Caki2 (cell line): ENCODE results near the gene EPS8L3. TPM values are rescaled to one million over a fixed set of nuclear protein-coding genes. Genes with fewer than 3 reads are reported as not detected.
"Not testable (repeated sequence)": the region's sequence is repeated elsewhere in the genome, so short reads cannot be mapped to it uniquely, and the experiment has no call there.

Source experiments
- DNase-seq: peaks from one replicate; pipeline ENCODE4 v3.0.0-alpha.2; 2015; ENCODE audit warnings: low read depth
- in situ Hi-C: cut with HindIII; loops from 2 replicates; pipeline ENCODE4 v1.10.0; 2016; ENCODE audit warnings: low sequenced_read_pairs, low pct_unique_long_range_greater_than_20kb, mixed read lengths
- total RNA-seq: library from RNA; depleted of rRNA; stranded (reverse); fragments of >200 nt; shearing (Covaris generic); gene quantifications from 2 replicates; pipeline ENCODE4 v1.2.3, GENCODE V29; 2014; ENCODE audit warnings: low replicate concordance; rRNA removed

Gene EPS8L3, protein sequence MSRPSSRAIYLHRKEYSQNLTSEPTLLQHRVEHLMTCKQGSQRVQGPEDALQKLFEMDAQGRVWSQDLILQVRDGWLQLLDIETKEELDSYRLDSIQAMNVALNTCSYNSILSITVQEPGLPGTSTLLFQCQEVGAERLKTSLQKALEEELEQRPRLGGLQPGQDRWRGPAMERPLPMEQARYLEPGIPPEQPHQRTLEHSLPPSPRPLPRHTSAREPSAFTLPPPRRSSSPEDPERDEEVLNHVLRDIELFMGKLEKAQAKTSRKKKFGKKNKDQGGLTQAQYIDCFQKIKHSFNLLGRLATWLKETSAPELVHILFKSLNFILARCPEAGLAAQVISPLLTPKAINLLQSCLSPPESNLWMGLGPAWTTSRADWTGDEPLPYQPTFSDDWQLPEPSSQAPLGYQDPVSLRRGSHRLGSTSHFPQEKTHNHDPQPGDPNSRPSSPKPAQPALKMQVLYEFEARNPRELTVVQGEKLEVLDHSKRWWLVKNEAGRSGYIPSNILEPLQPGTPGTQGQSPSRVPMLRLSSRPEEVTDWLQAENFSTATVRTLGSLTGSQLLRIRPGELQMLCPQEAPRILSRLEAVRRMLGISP
- total RNA-seq, result not detected in 2 replicates

DNA sequence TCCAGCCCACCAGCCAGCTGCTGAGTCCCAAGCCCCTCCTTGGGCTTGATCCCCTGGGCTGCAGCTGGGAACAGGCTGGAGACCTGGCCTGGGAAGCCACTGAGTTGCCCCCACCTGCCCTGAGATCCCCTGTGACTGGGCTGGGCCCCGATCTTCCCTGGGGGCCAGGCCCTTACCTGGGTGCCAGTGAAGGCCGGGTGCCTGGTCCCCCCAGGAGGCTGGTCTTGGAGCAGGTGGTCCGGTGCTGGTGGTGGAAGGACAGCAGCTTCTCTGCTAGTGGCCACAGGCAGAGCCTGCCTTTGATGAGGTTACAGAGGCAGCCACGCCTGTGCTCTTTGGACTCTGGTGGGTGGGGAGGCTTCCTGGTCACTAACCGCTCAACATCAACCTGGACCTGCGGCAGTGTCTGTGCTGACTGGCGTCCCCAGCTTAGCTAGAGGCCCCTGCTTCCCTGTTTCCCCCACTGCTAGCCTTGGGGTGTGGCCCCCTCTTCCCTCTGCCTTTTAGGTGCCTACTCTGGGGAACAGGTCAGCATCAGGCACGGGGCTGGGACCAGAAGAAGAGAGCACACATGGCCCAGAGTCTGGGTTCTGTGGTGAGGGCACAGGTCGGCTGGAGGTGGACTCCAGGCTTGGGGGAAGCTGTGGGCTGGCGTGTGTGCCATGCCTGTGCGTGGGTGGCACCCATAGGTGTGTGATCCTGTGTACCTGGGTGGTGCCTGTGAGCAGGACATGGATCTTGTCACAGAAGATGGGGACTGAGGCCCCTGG, at the start of gene EPS8L3:
TSS of gene EPS8L3 (minus strand) at position 278 of the 770 bp plus-strand sequence. CDS start 2,174 bp downstream, outside the sequence.
- no peak for DNase-seq
- in situ Hi-C loops, result no loop called here

DNA sequence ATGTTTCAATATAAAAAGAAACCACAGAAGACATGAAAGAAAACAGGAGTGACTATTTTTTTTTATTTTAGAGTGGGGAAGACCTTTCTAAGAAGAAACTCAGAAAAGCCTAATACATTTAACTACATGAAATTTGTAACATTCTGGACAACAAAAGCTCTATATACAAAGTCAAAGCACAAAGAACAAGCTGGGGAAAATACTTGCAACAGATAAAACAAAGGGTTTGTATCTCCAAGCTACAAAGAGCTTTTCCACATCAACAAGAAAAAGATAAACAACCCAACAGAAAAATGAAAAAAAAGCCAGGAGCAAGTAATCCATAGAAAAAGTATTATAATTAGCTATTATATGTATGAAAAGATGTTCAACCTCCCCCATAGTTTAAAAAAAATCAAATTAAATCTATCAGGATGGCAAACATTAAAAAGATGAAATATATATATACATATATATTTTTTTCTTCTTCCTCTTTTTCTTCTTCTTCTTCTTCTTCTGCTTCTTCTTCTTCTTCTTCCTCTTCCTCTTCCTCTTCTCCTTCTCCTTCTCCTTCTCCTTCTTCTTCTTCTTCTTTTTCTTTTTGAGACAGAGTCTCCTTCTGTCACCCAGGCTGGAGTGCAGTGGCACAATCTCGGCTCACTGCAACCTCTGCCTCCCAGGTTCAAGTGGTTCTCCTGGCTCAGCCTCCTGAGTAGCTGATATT, 49.1 kb upstream of the EPS8L3 start:
- in situ Hi-C loops, result no loop called here
- no peak for DNase-seq

DNA sequence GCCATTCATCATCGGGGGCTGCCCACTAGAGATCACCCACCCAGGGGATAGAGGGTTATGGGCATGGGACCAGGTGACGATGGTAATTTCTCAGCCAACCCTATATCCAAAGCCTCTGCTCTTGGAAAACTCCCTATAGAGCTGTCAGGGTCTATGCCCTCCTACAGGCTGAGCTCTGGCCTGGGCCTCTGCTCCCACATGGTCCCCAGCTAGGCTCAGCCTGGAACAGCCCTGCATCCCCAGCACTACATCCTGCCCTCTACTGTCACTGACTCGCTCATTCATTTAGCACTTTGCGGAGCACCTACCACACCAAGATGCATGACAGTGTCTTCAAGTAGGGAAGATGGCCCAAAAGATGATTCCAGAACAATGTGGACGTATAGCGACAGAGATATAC, 45.0 kb upstream of the EPS8L3 start:
- no peak for DNase-seq
- in situ Hi-C loops, result no loop called here

DNA sequence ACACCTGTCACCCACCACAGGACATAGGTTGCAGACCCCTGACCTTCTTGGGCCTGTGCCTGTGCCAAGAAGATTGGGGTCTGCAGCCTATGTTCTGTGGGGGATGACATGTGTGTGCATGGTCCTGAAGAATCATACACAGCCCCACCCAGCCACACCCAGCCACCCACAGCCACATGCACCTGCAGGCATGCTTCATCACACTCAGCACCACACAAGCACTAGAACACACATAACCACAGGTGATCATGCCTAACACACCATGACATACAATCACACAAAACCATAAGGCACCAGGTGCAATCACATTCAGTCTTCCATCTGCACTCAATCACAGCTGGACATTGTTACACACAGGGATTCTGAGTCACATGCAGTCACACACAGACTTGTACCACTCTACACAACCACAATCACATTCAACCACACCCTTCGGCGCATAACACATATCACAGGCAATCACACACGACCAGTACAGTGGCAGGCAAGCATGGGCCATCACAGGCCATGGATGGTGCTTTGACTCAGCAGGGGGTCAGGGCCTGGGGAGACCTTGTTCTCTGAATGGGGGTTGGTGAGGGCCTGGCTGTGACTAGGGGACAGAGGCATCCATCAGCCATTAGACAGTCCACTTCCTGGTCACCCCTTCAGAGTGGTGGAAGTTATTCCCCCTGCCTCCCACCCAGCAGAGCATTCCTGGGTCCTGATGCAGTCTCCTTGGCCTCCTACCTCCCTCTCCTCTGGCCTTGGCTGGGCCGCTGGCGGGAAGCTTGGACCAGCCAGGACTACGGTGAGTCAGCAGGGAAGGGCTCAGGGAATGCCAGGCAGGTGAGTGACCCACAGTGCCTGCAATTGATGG, 44.3 kb upstream of the EPS8L3 start:
- in situ Hi-C loops, result no loop called here
- DNase-seq, result peak; percentile 49

DNA sequence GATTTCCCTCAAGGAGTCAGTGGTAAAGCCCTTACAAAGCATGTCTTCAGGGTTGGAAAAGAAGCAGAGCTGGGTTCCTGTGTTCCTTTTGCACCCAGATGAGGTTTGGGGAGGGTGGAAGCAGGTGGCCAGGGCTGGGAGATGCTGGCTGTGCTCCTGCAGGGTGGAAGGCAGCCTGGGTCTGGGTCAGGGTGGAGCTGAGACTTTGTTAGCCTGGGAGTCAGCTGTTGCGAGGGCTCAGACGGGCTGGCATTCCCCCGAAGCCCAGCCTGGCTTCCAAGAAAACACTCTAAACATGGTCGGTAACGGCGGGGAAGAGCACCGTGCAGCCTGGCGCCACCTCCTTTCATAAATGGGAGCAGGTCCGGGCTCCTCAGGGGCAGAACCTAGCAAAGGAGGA, 43.7 kb upstream of the EPS8L3 start:
- in situ Hi-C loops, result no loop called here

DNA sequence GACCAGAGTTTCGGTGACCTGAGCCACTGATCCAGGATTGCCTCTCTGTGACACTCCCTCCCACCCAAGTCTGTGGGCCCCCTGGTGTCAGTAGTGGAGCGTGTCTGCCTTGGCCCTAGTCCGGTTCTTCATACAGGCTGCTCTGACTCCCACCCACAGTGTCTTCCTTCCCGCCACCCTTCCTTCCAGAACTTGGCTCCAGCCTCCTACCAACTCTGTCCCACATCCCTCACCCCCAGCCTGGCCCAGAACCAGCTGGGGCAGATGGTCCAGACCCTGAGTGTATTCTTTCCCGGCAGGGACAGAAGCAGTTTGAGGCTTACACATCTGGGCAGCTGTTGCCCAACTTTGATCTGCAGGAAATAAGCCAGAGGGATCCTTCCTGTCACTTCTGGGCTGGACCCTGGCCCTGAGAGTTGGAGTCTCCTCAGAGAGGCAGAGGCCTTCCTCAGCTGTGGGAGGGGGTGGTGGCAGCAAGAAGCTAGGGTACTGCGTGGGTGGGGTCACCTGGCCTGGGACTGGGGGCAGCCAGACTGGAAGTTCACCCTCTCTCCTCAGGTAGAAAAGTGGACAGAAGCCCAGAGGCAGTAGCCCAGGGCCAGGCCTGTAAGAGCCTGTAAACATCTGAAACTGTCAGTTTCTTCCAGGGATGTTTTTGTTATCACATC, 43.1 kb upstream of the EPS8L3 start:
- in situ Hi-C loops, result no loop called here
- no peak for DNase-seq

More for the DNA sequence above, 43.7 kb upstream of the EPS8L3 start:
- DNase-seq, result no peak

DNA sequence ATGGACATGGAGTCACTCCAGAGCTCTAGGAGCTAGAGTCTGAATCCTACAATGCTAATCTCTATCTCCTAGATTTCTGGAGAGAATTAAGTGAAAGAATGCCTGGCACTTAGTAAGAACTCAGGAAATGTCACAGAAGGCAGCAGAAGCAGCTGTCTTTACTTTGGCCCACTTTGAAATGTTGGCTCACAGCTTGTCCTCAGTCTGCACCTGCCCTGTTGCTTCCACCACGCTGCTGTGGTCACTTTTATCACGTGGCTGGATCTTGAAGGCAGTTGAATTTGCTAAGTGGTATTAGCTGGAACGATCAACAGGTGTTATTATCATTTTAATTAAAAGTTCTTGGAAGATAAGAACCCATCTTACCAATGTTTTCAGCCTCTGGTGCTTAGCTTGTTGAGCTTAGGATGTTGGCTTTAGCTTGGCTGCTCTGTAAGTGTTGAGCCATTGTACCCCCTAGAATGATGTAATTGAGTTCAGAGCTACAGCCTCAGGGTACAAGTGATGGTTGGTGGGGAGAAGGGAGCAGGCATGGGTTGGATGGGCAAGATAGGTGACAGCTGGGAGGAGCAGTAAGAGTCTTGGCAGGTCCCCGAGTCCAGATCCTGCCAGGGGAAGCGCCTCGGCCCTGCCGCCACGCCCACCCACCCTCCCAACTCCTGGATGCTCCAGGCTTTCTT, 41.9 kb upstream of the EPS8L3 start:
- in situ Hi-C loops, result no loop called here
- DNase-seq, result no peak

DNA sequence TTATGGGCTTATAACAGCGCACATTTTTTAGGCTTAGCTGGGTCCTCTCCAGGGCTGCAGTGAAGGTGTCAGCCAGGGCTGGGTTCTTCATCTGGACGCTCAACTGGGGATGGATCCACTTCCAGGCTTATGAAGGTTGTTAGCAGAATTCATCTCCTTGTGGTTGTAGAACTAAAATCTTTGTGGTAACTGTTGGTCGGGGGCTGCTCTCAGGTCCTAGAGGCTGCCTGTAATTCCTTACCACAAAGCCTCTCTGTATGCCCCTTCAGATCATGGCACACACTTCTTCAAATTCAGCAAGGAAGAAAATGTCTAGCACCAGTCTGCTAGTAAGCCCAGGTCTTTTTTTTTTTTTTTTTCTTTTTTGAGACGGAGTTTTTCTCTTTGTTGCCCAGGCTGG, 40.9 kb upstream of the EPS8L3 start:
- in situ Hi-C loops, result no loop called here
- DNase-seq, result no peak

DNA sequence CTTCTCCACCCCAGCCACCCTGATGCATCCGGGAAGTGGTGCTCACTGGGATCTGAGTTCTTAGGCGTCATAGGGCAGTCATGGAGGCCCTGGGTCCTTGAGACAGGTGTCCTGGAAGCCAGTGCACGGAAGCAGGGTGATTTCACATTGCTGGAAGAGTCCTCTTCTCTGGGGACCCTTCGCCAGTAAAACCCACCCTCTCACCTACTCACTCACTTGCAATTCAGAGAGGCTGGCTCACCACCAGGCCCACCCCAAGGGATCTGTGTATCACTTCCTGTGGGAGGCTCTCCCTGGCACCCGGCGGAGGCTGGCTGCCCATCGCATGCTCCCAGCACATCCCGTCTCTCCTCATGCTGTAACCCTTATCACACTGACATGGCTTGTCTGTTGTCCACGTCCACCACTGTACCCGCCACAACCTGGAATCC, 40.2 kb upstream of the EPS8L3 start:
- DNase-seq, result no peak
- in situ Hi-C loops, result no loop called here

DNA sequence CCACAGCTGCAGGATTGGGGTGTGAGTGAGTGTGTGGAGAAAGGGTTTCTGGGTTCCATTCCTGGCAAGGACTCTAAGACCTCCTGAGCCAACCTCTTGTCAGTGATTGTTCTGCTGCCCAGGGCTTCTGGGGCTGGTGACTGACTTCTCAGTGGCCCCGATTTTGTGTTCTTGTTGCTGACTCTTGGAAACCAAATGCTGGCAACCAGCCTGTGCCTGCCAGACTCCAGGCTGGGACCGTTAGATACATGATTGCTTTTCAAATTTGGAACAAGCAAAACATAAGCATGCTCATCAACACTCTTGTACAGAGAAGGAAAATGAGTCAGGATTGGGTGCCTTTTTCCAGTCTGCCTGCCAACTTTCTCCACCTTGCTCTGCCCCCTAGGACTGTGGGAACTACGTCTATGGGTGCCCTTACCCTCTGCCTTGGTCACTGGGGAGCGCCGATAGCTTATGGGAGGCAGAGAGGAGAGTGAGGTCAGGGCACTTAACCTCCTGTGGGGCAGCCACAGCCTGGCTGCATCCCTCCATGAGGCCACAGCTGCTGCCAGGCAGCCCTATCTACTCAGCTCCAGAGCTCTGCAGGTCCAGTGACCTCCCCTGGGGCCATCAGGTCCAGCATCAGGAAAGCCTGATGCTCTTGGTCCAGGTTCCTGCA, 39.3 kb upstream of the EPS8L3 start:
- in situ Hi-C loops, result no loop called here
- no peak for DNase-seq

DNA sequence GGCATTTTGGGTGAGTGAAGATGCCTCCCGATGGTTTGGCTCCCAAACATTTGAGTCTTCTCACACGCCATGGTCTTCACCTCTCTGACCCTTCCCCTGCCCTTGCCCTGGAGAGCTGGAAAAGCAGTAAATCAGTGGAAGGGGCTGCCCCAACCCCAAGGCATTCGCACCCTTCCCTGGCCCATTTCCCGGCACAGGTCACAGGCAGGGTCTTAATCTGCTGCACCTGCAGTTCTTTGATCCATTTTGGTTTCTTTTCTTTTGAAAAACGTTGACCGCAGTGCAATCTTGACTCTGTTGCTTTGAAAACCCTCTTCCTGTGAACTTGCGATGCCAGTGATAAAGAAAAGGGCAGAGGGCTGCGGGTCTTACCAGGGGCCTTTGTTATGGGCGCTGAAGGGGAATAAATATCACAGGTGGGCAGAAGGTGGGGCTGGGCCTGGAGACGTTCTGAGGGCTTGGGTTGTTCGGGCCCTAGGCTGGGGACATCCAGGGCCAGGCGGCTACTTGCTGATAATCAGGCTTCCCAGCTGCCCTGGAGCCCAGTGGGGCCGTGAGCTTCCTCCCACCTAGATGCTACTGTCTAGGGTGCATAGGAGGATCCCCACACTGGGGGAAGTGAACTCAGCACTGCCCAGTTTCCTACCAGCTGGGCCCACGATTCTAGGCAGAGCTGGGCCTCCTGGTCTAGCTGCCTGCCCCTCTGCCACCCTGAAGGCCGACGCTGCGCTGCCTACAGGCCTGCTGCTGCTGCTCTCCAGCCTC, 38.6 kb upstream of the EPS8L3 start:
- no peak for DNase-seq
- in situ Hi-C loops, result no loop called here

DNA sequence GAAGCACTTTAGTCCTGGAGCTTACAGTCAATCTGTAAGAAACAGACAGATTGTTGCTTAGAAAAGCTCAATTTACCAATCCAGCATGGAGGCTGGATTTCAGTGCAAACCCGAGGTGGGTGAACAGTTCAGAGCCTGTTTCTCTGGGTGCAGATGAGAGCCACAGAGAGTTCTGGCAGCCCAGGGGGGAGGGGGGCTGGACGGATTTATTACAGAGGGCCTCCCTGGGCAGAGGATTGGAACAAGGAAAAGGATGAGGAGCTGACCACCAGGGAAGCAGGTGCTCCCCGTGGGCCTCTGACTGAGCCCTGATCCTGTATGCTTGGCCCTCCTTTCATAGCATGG, 38.0 kb upstream of the EPS8L3 start:
- in situ Hi-C loops, result no loop called here
- DNase-seq, result no peak

DNA sequence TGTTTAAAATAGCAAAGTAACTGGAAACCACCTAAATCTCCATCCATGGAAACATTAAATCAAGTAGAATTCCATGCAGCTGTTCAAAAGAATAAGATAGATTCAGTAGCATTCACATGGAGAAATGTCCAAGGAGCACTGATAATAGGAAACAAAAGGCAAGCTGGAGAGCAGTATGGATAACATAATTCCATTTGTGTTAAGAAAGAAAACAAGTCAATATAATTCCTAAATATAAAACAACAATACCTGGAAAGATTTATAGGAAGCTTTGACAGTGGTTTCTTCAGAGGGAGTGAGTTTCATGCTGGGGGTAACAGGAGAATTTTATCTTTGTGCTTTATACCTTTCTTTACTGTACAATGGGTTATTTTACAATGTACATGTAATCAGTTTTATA, 36.6 kb upstream of the EPS8L3 start:
- no peak for DNase-seq
- in situ Hi-C loops, result no loop called here

DNA sequence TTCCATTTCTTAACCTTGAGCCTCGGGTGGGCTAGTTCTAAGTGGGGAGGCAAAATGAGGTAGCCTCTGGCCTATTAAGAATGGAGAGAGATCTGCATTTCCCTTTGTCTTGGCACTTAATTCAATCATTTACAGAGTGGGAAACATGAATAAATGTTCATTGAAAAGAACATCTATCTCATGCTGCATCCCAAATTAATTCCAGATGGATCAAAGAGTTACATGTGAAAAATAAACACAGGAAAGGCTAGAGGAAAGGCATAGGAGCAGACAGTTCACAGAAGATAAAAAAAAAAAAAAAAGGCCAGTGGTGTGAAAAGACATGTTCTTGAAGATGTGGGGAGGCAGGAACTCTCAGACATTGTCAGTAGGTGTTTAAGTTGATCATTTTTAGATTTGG, 35.7 kb upstream of the EPS8L3 start:
- DNase-seq, result no peak
- in situ Hi-C loops, result no loop called here

DNA sequence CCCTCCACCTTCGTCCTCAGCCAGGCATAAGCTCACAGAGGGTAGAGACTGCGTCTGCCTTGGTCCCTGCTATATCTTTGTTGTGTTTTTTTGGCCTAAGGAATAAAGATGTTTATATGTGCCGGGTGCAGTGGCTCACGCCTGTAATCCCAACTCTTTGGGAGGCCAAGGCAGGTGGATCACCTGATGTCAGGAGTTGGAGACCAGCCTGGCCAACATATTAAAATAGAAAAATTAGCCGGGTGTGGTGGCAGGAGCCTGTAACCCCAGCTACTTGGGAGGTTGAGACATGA, 33.5 kb upstream of the EPS8L3 start:
- DNase-seq, in situ Hi-C loops: not testable (repeated sequence)
